T-helper 2 cell (primary cell): ENCODE measurements around the gene DNAJC13.
A peak's percentile ranks its signal among the peaks of the same experiment; 100 is the strongest.
"Not testable (repeated sequence)": the region's sequence is repeated elsewhere in the genome, so short reads cannot be mapped to it uniquely, and the experiment has no call there.

Experiments
- DNase-seq, 5 experiments: peaks; one replicate each; pipeline versions ENCODE4 v3.0.0 to v3.0.0-alpha.2; 2012 to 2022
- total RNA-seq, 2 donors: gene quantifications; one replicate each; lab custom pipeline; 2026; lab: John Stamatoyannopoulos, UW

Gene DNAJC13
- 76.4 to 113 reads per million in 2 donors for total RNA-seq

DNA sequence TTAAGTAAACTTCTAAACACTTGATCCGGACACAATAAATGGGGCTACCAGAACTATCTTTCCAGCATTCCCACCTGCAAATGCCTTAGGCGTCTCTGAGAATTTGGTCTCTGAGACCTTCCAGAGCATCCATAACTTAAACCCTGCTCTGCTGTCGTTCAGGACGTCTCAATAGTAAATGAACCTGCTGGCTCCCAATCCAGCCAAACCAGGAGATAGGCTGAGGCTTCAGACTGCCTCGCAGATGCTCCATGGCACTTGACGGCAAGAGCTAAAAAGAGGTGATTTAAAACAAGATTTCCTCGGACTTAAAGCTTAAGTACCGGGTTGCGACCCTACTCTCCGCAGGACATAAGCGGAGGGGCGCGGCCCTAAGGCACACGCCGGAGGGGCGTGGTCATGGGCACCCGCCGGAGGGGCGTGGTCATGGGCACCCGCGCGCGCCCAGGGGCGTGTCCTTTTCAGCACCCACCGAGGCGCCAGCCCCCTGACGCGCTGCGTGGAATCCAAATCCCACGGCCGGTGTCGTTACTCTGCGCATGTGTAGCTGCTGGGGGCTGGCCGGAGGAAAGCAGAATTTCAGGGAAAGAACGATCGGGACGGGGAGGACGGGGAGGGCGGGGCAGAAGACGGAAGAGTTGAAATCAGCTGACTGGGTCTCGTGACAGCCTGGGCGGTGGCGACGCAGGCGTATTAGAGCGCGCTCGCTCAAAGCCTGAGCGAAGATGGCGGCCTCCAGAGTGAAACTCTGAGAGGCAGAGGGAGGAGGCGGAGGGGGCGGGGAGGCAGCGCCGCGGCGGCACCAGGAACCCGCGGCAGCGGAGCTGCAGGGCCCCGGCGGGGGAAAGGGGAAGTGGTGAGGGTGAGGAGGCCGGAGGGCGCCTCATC, at the start of gene DNAJC13:
TSS of gene DNAJC13 (plus strand) at position 696 of the 888 bp plus-strand sequence. CDS start 17,049 bp downstream, outside the sequence.
- DNase-seq = peak; percentile 79 to 97 (median 87)

- peak in 1 of 5 experiments; percentile 39 for DNase-seq
Measured at GRCh38 chr3:132368515-132368914, 48.8 kb upstream of the DNAJC13 start.

DNA sequence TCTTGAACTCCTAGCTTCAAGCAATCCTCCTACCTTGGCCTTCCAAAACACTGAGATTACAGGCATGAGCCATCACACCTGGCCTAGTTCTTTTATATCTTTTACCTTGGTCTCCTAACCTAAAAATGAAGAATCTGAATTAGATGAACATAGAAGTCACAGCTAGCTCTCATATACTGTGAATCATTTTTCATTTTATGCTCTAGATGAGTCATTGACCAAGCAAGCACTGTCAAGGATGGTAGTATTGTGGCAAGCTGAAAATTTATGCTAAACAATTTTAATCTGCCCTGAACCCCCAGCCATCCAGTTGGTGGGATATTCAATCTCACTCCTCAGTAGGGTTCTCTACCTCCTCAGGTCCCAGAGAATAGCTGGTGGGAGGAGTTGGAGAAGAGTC, 48.3 kb upstream of the DNAJC13 start:
- DNase-seq = no peak

GRCh38 chr3:132376945-132377354, 40.4 kb upstream of the DNAJC13 start:
- not testable (repeated sequence) for DNase-seq

DNA sequence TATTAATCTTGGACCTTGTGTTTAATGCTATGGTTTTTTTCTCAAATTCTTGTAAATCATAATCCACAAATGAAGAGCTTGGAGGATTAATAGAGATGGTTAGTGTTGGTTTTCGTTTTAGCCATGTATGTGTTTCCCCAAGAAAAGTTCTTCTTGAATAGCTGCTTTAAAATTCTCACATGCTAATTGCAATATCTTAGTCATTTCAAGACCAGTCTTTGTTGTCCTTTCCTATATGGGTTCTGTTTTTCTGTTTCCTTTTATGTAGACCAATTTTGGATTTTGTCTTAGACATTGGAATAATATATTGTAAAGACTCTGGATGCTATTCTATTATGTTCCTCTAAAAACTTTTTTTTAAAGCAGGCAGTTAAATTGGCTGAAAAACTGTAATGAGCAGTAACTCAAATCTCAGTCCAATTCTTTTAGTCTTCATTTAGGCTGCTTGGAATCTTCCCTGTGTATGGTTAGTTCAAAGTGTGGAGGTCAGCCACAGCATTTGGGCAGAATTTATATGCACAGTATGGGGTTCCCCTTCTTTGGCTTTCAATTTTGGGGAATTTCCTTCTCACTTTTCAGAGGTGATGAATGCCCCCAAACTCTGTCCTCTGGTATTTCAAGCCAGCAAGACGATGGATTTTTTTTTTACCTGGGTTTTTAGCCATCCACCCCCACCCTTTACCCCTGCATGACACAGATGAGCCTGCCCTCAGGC, 39.1 kb upstream of the DNAJC13 start:
- DNase-seq = no peak

DNA sequence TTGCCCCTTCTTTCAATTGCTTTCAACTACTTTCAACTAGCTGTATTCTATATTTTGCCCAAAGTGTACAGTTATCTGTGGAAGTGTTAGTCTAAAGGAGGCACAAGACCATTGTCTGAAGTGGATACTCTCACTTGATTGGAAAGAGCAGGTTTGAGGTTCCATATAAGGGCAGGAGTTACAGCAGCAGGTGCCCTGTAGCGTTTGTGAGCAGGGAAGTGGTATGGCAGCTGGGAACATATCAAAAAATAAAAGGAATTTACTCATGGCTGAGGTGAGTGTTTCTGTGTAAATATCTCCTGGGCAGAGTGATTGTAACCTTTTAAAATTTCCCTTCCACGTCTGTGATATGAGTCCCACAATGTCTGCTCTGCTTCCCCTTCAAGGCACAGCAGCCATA, 38.5 kb upstream of the DNAJC13 start:
- DNase-seq = no peak

- DNase-seq = no peak
Measured at GRCh38 chr3:132380920-132381319, 36.4 kb upstream of the DNAJC13 start.

DNA sequence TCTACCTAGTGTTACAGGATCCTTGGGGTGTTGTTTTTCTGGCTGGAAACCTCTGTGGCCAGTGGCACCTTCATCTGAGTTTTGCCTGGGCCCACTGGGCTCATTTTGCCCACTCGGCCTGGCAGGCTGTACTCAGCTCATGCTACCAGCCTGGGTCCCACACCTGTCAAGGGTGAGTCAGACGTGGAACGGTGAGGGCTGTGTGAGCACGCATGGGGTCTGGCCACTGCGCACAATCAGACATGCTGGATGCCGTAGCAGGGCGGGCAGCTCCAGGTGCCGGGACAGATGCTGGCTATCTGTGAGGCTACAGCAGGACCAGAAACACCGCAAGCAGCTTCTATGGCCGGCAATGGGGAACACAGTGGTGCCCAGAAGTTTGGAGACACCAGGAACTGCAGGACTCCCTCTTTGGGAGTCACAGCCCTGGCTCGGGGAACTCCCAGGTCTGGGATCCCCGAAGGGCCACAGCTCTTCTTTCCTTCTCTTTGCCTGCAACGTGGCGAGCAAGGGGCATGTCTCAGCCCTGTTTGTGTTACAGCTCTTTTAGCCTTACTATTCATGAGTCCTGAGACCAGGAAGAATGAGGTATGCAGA, 35.9 kb upstream of the DNAJC13 start:
- DNase-seq = no peak

- DNase-seq = no peak
Measured at GRCh38 chr3:132382267-132382666, 35.0 kb upstream of the DNAJC13 start.

DNA sequence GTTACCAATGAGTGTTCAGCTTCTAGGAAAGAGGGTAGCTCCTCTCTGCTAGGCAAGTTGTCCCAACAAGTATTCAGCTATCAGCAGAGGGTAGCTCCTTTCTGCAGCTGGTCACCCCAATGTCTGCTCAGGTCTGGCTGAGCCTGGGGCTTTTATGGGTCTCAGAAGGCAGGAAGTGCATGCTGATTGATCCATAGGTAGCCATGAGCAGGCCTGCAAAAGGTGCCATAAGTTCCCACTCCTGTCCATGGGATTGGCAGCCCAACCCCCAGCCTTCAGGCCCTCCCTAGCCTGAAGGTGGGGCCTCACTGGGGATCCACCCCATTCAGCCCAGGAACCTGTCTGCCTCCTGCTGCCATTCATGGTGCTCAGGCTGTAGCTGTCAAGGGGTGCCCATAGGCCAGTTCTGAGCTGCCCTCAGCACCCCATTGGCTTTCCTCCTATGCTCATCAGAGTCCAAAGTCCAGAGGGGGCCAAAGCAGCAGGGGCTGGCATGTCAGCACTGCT, 34.6 kb upstream of the DNAJC13 start:
- no peak for DNase-seq

GRCh38 chr3:132386259-132386658, 31.0 kb upstream of the DNAJC13 start:
- no peak for DNase-seq

- DNase-seq = not testable (repeated sequence)
Measured at GRCh38 chr3:132392675-132393074, 24.6 kb upstream of the DNAJC13 start.

DNA sequence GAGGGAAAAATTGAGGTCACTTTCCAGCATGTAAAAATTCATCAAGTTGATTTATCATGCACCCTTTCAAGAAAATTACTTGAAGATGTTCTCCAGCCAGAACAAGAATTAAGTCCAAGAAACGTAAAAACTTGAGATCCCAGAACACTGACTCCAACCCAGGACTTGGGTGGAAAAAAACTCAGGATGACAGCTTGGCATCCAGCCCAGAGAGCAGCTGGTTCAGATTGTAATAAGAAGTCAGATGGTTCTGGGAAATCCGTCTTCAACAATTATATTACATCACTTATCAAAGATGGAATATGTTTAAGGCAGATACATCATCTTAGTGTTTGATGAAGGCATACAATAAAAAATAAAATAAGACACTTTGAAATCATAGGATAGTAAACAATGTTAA, 23.0 kb upstream of the DNAJC13 start:
- DNase-seq = no peak

DNA sequence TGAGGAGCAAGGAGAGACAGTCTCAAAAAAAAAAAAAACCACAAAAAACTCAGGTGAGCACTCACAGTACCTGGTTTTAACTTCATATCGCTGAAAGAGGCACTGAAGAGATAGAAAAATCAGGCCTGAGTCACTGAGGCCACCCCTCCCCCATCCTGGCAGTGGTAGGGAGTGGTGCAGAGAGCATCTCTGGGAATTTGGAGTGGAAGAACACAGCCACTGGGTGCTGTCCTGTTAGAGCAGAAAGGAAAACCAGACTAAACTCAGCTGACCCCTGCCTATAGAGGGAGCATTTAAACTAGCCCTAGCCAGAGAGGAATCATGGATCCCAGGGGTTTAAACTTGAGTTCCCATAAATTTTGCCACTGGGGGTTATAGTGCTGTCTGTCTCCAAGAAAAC, 22.2 kb upstream of the DNAJC13 start:
- no peak for DNase-seq

- DNase-seq = no peak
Measured at GRCh38 chr3:132396255-132396654, 21.0 kb upstream of the DNAJC13 start.

- DNase-seq = not testable (repeated sequence)
Measured at GRCh38 chr3:132396776-132397175, 20.5 kb upstream of the DNAJC13 start.

- DNase-seq = peak in 1 of 5 experiments; percentile 46
Measured at GRCh38 chr3:132399054-132399929, 18.0 kb upstream of the DNAJC13 start.

DNA sequence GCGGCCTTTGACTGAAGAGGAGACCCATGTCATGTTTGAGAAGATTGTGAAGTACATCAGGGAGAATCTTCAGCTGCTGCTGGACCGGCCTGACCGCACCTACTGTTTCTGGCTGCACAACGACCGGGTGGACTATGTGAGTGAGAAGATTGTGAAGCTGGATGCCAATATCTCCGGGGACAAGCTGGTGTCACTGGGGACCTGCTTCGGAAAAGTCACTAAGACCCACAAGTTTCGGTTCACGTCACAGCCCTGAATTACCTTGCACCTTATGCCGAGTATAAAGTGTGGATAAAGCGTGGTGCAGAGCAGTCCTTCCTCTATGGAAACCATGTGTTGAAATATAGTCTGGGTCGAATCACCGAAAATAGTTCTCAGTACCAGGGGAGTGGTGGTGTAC, 16.0 kb upstream of the DNAJC13 start:
- DNase-seq = no peak

DNA sequence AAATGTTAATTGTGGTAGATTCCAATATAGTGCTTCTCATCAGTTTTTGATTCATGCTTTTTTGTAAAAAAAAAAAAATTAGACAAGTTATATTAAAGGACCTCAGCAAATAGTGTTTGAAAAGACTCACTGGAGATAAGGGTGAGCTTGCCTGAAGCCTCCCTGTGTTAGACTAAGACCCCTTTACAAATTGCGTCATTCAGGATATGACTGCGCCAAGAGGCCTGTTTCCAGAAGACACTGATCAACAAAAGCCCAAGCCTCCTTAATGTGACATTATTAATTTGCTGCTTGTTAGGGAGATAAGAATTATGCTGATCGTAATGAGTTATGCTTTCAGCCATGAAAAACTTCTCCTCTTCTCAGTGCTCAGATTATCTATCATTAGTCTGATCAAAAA, 13.0 kb upstream of the DNAJC13 start:
- DNase-seq = no peak

DNA sequence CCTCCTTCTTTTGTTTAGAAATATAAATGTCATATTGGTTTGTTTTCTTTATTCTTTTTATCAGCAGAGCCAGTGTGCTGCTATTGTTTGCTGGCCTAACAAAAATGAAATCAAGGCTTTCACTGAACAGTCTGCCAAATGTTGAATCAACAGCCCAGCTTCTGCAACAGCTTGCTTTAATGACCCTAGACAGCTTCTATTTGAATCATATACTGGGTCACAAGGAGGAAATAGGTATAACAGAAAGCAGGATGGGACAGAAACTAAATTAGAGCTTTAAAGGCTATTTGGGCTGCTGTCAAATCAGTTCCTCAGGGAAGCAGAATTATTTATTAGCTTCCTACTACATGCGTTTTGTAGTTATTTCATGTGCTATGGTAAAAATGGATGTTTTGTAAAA, 12.1 kb upstream of the DNAJC13 start:
- no peak for DNase-seq

DNA sequence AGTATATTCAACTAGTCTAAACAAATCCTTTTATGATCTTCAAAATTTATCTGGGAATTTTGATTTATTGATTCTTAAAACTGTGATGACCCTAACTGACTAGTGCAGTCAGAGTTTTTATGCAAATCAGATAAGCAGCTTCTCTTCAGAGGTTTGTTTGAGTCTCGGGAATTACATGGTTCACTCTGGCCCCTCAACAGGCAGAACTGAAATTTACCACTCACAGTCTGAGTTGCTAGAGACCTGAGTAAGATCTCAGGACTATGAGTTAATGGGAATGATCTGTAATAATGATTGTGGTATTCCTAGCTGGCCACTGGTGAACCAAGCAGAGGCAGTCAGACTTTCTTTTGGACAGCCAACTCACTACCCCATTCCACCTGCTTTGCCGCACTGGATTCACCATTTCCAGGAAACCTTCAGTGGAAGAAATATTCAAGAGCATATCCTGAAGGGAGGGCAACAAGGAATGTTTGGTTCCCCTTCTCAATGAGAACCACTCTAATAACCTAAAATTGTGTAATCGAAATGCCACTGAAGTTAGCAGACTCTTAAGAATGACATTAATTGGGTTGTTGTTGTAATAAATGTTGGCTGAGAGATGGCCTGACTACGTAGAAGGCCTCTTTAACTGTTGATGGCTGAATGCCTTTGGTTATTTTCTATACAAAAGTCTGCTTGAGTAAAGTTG, 11.5 kb upstream of the DNAJC13 start:
- DNase-seq = no peak

DNA sequence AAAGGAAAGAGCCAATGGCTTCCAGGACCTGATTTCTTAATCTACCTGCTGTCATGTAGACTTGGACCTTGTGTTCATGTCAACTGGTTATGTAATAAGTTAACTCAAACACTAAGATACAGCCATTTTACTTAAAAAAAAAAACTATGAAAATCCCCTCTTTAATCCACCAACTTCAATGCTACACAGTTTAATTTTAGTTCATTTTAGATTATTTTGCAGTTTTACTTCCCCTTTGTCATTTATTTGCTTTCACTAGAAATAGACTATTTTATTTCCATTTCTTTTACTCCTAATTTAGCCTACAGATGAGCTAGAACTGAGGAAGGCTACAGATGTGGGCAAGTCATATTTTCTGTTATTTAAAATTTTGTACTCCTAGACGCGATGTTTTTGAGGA, 10.7 kb upstream of the DNAJC13 start:
- no peak for DNase-seq
